Measurements from ENCODE around the gene AIRE. TPM values are rescaled to one million over a fixed set of nuclear protein-coding genes. Genes with fewer than 3 reads are reported as not detected.

The AIRE gene
- total RNA-seq, 1 experiment from 2014 or later: not detected

GRCh38 chr21:44291936-44292811, 6.5 kb downstream of the AIRE start:
- no peak for DNase-seq (ENCODE audit: low read depth)

DNA sequence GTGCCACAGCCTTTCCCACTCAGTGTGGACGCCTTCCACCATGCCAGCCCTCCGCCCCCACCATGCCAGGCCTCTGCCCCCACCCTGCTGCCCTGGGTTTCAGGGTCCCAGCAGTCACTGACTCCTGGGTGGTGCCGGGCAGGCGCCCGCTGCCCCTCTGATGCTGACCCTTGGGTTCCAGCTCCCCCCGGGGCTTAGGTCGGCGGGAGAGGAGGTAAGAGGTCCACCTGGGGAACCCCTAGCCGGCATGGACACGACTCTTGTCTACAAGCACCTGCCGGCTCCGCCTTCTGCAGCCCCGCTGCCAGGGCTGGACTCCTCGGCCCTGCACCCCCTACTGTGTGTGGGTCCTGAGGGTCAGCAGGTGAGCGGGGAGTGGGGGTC, 7.1 kb downstream of the AIRE start:
- no peak for DNase-seq (ENCODE audit: low read depth)

DNA sequence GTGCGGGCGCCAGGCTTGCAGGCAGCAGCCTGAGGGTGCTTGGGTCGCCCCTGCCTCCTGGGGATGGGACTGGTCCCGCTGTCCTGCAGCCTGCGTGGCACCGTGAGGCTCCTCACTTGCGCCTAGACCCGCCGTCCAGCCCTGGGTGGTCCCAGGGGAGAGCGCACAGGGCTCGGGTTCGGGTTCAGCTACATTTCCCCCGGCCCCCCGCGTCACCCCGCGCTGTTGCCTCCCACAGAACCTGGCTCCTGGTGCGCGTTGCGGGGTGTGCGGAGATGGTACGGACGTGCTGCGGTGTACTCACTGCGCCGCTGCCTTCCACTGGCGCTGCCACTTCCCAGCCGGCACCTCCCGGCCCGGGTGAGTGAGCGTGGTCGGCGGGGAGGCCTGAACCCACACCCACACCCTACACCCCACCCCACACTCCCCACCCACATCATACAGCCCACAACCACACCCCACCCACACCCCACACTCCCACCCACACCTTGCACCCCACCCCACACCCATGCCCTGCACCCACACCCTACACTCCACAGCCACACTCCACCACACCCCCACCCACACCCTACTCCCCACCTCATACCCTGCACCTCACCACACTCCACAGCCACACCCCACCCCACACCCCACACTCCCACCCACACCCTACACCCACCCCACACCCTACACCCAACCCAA, 8.0 kb downstream of the AIRE start:
- DNase-seq (ENCODE audit: low read depth): no peak

DNA sequence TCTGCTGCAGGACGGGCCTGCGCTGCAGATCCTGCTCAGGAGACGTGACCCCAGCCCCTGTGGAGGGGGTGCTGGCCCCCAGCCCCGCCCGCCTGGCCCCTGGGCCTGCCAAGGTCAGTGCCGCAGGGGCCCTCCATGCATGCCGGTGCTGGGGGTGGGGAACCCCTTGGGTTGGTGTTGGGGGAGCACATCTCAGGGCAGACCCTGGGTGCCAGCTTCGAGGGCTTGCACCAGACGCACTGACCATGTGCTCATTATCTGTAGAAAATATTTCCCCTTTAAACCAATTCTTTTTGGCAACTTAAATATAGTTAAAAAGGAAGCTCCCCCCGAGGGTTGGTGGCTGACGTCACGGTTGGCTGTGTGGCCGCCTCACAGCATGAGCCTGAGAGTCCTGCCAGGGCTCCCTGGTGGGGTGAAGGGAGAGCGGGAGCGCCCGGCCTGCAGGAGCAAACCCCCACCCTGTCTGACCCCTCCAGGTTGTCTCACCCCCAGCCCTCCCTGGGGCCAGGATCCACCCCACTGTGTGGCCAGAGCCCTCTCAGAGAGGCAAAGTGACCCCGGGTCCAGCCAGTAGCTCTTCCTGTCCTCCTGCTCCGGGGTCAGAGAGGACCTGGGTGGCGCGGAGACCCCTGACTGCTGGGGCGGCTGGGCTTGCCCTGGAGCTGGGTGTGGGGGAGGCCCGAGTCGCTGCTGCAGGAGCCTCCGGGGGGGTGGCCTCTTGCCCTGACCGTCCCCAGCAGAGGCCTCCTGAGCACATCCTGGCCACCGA, 8.9 kb downstream of the AIRE start:
- peak; percentile 42 for DNase-seq (ENCODE audit: low read depth)

DNA sequence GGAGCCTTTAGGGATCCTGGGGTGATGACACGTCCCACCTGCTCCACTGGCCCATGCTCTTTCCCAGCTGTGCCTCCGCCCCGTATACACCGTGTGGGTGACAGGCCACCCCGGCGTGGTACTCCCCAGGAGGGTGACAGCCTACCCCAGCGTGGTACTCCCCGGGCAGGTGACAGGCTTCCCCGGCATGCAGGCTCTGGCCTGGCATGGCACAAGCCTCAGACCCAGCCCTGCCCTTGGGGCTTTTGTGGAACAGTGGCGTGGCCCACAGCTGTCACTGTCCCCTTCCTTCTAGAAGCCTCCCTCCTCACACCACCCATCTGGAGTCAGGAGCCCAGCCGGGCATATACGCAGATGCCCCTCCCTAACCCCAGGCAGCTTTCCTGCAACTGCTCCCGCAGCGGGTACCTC, 9.5 kb downstream of the AIRE start:
- no peak for DNase-seq (ENCODE audit: low read depth)

DNA sequence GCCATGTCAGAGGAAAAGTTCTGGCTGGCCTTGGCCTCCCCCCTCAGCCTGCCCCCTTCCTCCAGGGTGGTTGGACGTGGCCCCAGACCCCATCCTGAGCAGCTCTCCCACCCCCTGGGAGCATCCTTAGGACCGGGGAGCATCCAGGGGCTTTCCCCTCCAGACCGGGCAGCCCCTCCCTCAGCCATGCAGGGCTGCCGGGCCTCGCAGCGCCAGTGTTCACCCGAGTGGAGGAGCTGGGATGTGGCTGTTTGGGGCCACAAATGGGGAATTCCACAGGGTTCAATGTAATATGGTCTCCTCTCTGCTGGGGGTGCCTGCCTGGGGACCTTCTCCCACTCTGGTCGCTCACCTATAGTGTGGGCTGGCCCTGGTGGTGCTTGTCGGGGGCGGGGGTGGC, 10.0 kb downstream of the AIRE start:
- no peak for DNase-seq (ENCODE audit: low read depth)

GRCh38 chr21:44296103-44296519, 10.4 kb downstream of the AIRE start:
- DNase-seq (ENCODE audit: low read depth): no peak

- DNase-seq (ENCODE audit: low read depth): no peak
These were observed 11.2 kb downstream of the AIRE start for GRCh38 chr21:44296916-44297315.

GRCh38 chr21:44297525-44298290, 12.0 kb downstream of the AIRE start:
- DNase-seq (ENCODE audit: low read depth): peak; percentile 82

GRCh38 chr21:44298301-44298700, 12.6 kb downstream of the AIRE start:
- DNase-seq (ENCODE audit: low read depth): peak; percentile 19

GRCh38 chr21:44299085-44299457, 13.4 kb downstream of the AIRE start:
- no peak for DNase-seq (ENCODE audit: low read depth)

GRCh38 chr21:44299458-44300261, 14.0 kb downstream of the AIRE start, which contains the start of gene PFKL:
Gene PFKL (plus strand): TSS chr21:44300053. CDS start chr21:44300106, 53 bp downstream.
- DNase-seq (ENCODE audit: low read depth): peak; percentile 79

GRCh38 chr21:44300262-44300959, 14.7 kb downstream of the AIRE start:
- DNase-seq (ENCODE audit: low read depth): peak; percentile 69

DNA sequence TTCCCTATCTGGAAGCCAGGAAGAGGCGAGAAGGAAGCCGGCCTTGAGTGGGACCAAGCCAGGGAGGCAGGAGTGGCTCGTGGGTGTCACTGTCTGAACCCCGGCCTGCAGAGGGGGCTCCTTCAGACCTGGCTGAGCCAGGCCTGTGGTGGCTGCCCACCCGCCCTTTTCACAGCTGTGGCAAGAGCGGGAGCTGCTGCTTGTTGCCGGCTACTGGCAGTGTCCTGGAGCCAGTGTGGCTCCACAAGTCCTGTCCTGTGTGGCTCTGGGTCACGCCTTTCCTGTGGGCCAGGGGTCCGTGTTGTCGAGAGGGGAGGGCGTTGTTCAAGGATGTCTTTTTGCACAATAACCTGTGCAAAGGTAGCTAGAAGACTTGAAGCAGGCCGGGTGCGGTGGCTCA, 15.5 kb downstream of the AIRE start:
- DNase-seq (ENCODE audit: low read depth): no peak

DNA sequence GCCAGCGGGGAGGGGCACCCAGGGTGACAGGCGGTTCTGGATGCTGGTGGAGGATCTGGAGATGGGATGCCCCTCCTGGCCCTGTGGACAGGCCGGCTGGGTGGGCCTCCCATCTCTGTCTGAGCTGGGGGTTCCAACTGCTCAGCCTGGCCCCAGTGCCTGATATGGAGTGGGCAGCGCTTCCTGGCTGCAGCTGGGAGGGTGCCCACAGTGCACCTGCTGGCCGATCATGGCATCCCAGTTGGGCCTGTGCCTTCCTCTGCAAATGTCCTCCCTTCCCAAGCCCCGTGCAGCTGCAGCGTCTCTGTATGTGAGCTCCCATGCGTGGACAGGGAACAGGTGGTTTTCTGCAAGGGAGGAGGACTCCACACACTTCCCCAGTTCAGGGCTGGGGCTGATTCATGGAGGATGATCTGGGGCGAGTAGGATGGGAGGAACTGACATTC, 16.3 kb downstream of the AIRE start:
- DNase-seq (ENCODE audit: low read depth): no peak

DNA sequence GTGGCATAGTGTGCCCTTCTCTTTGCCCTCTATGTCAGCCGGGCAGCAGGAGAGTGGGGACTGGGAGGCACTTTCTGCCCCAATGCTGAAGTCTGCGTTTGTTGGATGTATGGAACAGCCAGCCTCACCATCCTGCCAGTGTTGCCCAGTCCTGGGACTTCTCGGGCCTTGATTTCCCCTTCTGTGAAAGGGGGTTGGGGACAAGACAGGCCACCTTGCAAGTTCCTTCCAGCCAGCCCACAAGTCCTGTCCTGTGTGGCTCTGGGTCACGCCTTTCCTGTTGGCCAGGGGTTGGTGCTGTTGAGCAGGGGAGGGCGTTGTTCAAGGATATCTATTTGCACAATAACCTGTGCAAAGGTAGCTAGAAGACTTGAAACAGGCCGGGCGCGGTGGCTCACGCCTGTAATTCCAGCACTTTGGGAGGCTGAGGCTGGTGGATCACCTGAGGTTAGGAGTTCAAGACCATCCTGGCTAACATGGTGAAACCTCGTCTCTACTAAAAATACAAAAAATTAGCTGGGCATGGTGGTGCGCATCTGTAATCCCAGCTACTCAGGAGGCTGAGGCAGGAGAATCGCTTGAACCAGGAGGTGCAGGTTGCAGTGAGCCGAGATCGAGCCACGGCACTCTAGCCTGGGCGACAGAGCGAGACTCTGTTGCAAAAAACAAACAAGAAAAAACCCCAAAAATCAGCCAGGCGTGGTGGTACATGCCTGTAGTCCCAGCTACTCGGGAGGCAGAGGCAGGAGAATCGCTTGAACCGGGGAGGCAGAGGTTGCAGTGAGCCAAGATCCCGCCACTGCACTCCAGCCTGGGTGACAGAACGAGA, 17.1 kb downstream of the AIRE start:
- peak; percentile 14 for DNase-seq (ENCODE audit: low read depth)

DNA sequence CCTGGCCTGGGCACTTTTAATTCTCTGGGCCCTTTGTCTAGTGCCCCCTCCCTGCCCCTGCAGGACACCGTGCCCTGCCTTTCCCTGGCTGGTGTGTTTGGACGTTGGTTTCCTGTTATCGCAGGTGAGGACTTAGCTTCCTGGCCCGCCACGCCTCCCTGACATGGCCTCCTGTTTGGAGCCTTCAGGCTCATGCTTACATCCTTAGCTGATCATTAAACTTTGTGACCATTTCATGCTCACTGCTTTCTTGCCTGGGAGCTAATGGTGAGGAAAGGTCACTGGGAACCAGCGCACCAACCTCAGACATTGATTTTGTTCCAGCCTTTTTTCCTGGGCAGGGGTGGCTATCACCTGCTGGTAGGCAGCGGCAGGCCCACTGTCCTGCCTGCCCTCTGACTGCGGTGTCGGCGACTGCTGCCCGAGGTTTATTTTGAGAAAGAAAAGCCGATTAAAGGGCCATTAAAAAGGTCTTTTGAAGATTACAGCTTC, 17.9 kb downstream of the AIRE start:
- DNase-seq (ENCODE audit: low read depth): no peak

GRCh38 chr21:44304011-44304616, 18.4 kb downstream of the AIRE start:
- no peak for DNase-seq (ENCODE audit: low read depth)

Measured in M059J (cell line).